ENCODE measurements around the gene MAST4.

DNA sequence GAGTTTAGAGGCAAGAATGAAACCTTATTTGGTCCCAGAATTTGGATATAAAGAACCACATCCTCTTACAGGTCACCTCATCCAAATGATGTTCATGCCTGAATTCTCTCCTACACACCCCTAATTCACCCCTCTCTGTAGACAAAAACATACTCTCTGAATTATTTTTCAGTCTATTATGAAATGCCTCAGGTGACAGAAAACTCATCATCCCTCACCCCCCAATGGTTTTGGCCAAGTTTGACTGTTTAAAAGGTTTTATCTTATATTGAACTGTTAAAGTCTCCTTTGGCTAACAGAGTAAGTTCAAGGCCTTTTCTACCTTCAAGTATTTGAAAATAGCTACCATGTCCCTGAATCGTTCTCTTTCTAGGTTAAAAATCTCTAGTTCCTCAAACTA lies 602.7 kb downstream of the MAST4 start:
- TF ChIP-seq, protein P1, sequence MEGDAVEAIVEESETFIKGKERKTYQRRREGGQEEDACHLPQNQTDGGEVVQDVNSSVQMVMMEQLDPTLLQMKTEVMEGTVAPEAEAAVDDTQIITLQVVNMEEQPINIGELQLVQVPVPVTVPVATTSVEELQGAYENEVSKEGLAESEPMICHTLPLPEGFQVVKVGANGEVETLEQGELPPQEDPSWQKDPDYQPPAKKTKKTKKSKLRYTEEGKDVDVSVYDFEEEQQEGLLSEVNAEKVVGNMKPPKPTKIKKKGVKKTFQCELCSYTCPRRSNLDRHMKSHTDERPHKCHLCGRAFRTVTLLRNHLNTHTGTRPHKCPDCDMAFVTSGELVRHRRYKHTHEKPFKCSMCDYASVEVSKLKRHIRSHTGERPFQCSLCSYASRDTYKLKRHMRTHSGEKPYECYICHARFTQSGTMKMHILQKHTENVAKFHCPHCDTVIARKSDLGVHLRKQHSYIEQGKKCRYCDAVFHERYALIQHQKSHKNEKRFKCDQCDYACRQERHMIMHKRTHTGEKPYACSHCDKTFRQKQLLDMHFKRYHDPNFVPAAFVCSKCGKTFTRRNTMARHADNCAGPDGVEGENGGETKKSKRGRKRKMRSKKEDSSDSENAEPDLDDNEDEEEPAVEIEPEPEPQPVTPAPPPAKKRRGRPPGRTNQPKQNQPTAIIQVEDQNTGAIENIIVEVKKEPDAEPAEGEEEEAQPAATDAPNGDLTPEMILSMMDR (IDR thresholded peaks at IDR 0.05) = no peak
- TF ChIP-seq POLR2A (IDR thresholded peaks at IDR 0.05) = no peak

All from gastroesophageal sphincter (tissue), 3 donors.